ENCODE data around the gene GIGYF2.
"Not testable (repeated sequence)": the region's sequence is repeated elsewhere in the genome, so short reads cannot be mapped to it uniquely, and the experiment has no call there.

GIGYF2 gene

GRCh38 chr2:232816657-232817056, 119.5 kb downstream of the GIGYF2 start:
- no peak for DNase-seq (ENCODE audit: low spot score)

GRCh38 chr2:232817756-232818155, 120.6 kb downstream of the GIGYF2 start:
- no peak for DNase-seq (ENCODE audit: low spot score)

- DNase-seq (ENCODE audit: low spot score) = no peak
These were observed 132.9 kb downstream of the GIGYF2 start for GRCh38 chr2:232829988-232830387.

- no peak for DNase-seq (ENCODE audit: low spot score)
These were observed 134.4 kb downstream of the GIGYF2 start for GRCh38 chr2:232831496-232831895.

GRCh38 chr2:232833830-232834229, 136.7 kb downstream of the GIGYF2 start:
- DNase-seq (ENCODE audit: low spot score) = no peak

GRCh38 chr2:232835687-232836208, 138.6 kb downstream of the GIGYF2 start:
- no peak for DNase-seq (ENCODE audit: low spot score)

- DNase-seq (ENCODE audit: low spot score) = no peak
These were observed 139.8 kb downstream of the GIGYF2 start for GRCh38 chr2:232836934-232837333.

GRCh38 chr2:232838406-232838874, 141.3 kb downstream of the GIGYF2 start:
- DNase-seq (ENCODE audit: low spot score) = peak; percentile 82

- no peak for DNase-seq (ENCODE audit: low spot score)
These were observed 142.4 kb downstream of the GIGYF2 start for GRCh38 chr2:232839411-232840079.

GRCh38 chr2:232842689-232843088, 145.6 kb downstream of the GIGYF2 start:
- DNase-seq (ENCODE audit: low spot score) = no peak

- no peak for DNase-seq (ENCODE audit: low spot score)
These were observed 146.7 kb downstream of the GIGYF2 start for GRCh38 chr2:232843834-232844233.

- DNase-seq (ENCODE audit: low spot score) = no peak
These were observed 148.9 kb downstream of the GIGYF2 start for GRCh38 chr2:232846055-232846454.

GRCh38 chr2:232850039-232850438, 152.9 kb downstream of the GIGYF2 start:
- no peak for DNase-seq (ENCODE audit: low spot score)

GRCh38 chr2:232852081-232852480, 154.9 kb downstream of the GIGYF2 start:
- not testable (repeated sequence) for DNase-seq (ENCODE audit: low spot score)

GRCh38 chr2:232852676-232853075, 155.5 kb downstream of the GIGYF2 start:
- no peak for DNase-seq (ENCODE audit: low spot score)

- no peak for DNase-seq (ENCODE audit: low spot score)
These were observed 157.0 kb downstream of the GIGYF2 start for GRCh38 chr2:232854082-232854481.

- no peak for DNase-seq (ENCODE audit: low spot score)
These were observed 160.0 kb downstream of the GIGYF2 start for GRCh38 chr2:232857158-232857563.

GRCh38 chr2:232859385-232859916, 162.3 kb downstream of the GIGYF2 start:
- no peak for DNase-seq (ENCODE audit: low spot score)

- DNase-seq (ENCODE audit: low spot score) = no peak
These were observed 163.6 kb downstream of the GIGYF2 start for GRCh38 chr2:232860593-232861241.

- no peak for DNase-seq (ENCODE audit: low spot score)
These were observed 164.2 kb downstream of the GIGYF2 start for GRCh38 chr2:232861353-232861752.

- no peak for DNase-seq (ENCODE audit: low spot score)
These were observed 166.9 kb downstream of the GIGYF2 start for GRCh38 chr2:232863996-232864395.

- DNase-seq (ENCODE audit: low spot score) = no peak
These were observed 168.0 kb downstream of the GIGYF2 start for GRCh38 chr2:232865165-232865564.

GRCh38 chr2:232866104-232866503, 169.0 kb downstream of the GIGYF2 start:
- no peak for DNase-seq (ENCODE audit: low spot score)

Measured in CD4-positive, alpha-beta T cell treated with Interleukin-2 at 100 ng/mL for 4 hours (primary cell).